Bronchial epithelial cell (primary cell): ENCODE measurements around the gene UNC5A. TPM values are rescaled to one million over a fixed set of nuclear protein-coding genes. Genes with fewer than 3 reads are reported as not detected.

Source experiments
- DNase-seq: peaks from one replicate; pipeline ENCODE4 v3.0.0-alpha.2; 2010; ENCODE audit warnings: low read depth
- FAIRE-seq: peaks from 2 replicates; lab custom pipeline; 2011; peaks lifted over from hg19 to GRCh38; lab: Jason Lieb, UNC
- H3K27me3 ChIP-seq: 2 replicates; pipeline ENCODE4 v1.5.1; 2011; ENCODE audit warnings: low read length; ENCODE audit not compliant: control insufficient read depth, insufficient read depth
- H3K36me3 ChIP-seq: 2 replicates; pipeline ENCODE4 v1.5.1; 2011; ENCODE audit warnings: low read length; ENCODE audit not compliant: control insufficient read depth, insufficient read depth
- H3K4me3 ChIP-seq: 2 replicates; pipeline ENCODE4 v1.5.1; 2011; ENCODE audit warnings: mild to moderate bottlenecking, low read depth, low read length, control low read depth
- CTCF ChIP-seq: IDR thresholded peaks from 2 replicates; pipeline ENCODE4 v1.5.1; 2011; ENCODE audit warnings: mild to moderate bottlenecking, moderate library complexity, low read length, control low read depth, inconsistent platforms; ENCODE audit not compliant: insufficient read depth, severe bottlenecking
- total RNA-seq: library from RNA; depleted of rRNA; stranded (reverse); fragments of >200 nt; gene quantifications from 2 replicates; pipeline ENCODE4 v1.2.1, GENCODE V29; 2014

Gene UNC5A
- total RNA-seq, 1 donor from 2014 or later, result not detected

GRCh38 chr5:176827736-176828414 is 17.5 kb downstream of the UNC5A start:
- Histone ChIP-seq H3K27me3 (no peaks in the 10 kb centered on the region), H3K36me3 (no peaks in the 10 kb centered on the region), H3K4me3 (no peak overlapping the region)
- no peak for FAIRE-seq
- no peak for TF ChIP-seq CTCF
- DNase-seq, result no peak

DNA sequence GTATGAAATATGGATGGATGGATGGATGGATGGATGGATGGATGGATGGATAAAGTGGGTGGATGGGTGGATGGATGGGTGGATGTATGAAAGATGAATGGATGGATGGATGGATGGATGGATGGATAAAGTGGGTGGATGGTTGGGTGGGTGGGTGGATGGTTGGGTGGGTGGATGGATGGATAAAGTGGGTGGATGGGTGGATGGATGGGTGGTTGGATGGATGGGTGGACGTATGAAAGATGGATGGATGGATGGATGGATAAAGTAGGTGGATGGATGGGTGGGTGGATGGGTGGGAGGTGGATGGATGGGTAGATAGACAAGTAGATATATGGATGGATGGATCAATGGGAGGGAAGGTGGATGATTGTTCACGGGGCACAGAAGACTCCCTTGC is 19.0 kb downstream of the UNC5A start:
- no peak for TF ChIP-seq CTCF
- no peak for DNase-seq
- no peak overlapping the region for H3K4me3 ChIP-seq
- H3K27me3 ChIP-seq, result peaks cover 2% of the 10 kb centered on the region
- no peaks in the 10 kb centered on the region for H3K36me3 ChIP-seq
- FAIRE-seq, result no peak

DNA sequence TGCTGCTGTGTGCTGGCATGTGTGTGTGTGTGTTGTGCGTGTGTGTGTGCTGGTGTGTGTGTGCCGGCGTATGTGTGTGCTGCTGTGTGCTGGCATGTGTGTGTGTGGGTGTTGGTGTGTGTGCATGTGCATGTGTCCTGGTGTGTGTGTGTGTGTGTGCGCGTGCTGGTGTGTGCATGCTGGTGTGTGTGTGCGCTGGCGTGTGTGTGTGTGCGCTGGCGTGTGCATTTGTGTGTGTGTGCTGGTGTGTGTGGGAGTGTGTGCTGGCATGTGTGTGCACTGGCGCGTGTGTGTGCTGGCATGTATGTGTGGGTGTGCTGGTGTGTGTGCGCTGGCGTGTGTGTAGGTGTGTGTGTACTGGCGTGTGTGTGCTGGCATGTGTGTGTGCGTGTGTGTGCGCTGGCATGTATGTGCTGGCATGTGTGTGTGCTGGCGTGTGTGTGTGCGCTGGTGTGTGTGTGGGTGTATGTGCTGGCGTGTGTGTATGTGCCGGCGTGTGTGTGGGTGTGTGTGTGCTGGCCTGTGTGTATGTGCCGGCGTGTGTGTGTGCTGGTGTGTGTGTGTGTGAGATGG is 20.1 kb downstream of the UNC5A start:
- Histone ChIP-seq H3K4me3 (no peak overlapping the region), H3K36me3 (no peaks in the 10 kb centered on the region), H3K27me3 (peaks cover 2% of the 10 kb centered on the region)
- DNase-seq (no peak), FAIRE-seq (peak; percentile 97)
- TF ChIP-seq CTCF, result no peak

- DNase-seq (no peak), FAIRE-seq (no peak)
- Histone ChIP-seq H3K27me3 (peaks cover 2% of the 10 kb centered on the region), H3K4me3 (no peak overlapping the region), H3K36me3 (no peaks in the 10 kb centered on the region)
- no peak for TF ChIP-seq CTCF
Observed at GRCh38 chr5:176830995-176831423, 20.6 kb downstream of the UNC5A start.

DNA sequence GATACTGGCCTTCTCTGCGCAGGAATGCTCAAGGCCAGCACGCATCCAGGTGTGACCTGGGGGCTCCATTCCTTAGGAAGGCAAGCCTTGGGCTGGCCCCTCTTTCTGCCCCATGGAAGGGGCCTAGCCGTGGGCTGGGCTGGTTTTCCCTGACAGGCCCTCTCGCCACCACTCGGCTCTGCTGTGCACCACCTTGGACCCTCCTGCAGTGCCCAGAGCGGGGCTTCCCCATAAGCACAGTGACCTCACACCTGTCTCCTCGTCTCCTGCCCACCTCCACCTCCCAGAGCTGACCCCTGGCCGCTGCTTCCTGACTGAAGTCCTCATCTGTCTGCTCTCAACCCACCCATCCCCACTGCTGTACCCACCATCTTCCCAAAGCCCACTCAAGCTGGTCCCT is 21.1 kb downstream of the UNC5A start:
- no peak for DNase-seq

More for the DNA sequence above, 21.1 kb downstream of the UNC5A start:
- H3K36me3 ChIP-seq, result no peaks in the 10 kb centered on the region
- FAIRE-seq, result no peak
- peaks cover 2% of the 10 kb centered on the region for H3K27me3 ChIP-seq
- no peak overlapping the region for H3K4me3 ChIP-seq
- no peak for TF ChIP-seq CTCF
